22Rv1 (cell line): ENCODE data around the gene ANKRD63.
A peak's percentile ranks its signal among the peaks of the same experiment; 100 is the strongest.

Experiments used
- H3K27ac ChIP-seq: fragments of 450-650 bp; 2 replicates; pipeline ENCODE4 v1.5.1; 2017
- ZFX ChIP-seq: fragments of 450-650 bp; IDR thresholded peaks from 2 replicates; pipeline ENCODE4 v1.6.1; 2017; ENCODE audit warnings: antibody characterized with exemption, borderline replicate concordance
- TF ChIP-seq, protein P1 (sequence below): fragments of 450-650 bp; IDR thresholded peaks from 2 replicates; pipeline ENCODE4 v1.5.1; 2017; ENCODE audit warnings: mild to moderate bottlenecking

The ANKRD63 gene

DNA sequence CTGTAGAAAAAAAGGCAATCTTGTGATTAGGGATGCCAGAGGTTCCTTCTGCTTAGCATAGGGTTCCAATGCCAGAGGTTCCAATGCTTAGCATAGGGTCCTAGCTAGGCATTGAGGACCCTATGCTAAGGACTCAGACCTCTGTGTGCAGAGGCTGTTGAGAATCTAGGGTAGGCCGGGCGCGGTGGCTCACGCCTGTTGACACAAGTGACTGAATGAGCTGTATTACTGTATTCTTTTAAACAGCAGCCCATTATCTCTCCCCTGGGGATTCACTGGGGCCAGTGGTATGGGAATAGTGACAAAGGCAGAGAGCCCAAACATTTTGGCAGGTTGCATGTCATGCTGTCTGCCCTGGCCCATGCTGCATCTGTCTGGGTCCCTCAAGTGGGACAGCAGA lies 27.8 kb downstream of the ANKRD63 start:
- H3K27ac ChIP-seq: no peak overlapping the region
- TF ChIP-seq, protein P1, sequence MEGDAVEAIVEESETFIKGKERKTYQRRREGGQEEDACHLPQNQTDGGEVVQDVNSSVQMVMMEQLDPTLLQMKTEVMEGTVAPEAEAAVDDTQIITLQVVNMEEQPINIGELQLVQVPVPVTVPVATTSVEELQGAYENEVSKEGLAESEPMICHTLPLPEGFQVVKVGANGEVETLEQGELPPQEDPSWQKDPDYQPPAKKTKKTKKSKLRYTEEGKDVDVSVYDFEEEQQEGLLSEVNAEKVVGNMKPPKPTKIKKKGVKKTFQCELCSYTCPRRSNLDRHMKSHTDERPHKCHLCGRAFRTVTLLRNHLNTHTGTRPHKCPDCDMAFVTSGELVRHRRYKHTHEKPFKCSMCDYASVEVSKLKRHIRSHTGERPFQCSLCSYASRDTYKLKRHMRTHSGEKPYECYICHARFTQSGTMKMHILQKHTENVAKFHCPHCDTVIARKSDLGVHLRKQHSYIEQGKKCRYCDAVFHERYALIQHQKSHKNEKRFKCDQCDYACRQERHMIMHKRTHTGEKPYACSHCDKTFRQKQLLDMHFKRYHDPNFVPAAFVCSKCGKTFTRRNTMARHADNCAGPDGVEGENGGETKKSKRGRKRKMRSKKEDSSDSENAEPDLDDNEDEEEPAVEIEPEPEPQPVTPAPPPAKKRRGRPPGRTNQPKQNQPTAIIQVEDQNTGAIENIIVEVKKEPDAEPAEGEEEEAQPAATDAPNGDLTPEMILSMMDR: no peak
- no peak for TF ChIP-seq ZFX

GRCh38 chr15:40254452-40254851 lies 28.4 kb downstream of the ANKRD63 start:
- H3K27ac ChIP-seq: no peak overlapping the region
- TF ChIP-seq, protein P1: no peak
- TF ChIP-seq ZFX: no peak

- peak overlapping the region; percentile 79 for H3K27ac ChIP-seq
- TF ChIP-seq ZFX: no peak
- TF ChIP-seq, protein P1: no peak
Measured at GRCh38 chr15:40253167-40253790, 29.6 kb downstream of the ANKRD63 start.

DNA sequence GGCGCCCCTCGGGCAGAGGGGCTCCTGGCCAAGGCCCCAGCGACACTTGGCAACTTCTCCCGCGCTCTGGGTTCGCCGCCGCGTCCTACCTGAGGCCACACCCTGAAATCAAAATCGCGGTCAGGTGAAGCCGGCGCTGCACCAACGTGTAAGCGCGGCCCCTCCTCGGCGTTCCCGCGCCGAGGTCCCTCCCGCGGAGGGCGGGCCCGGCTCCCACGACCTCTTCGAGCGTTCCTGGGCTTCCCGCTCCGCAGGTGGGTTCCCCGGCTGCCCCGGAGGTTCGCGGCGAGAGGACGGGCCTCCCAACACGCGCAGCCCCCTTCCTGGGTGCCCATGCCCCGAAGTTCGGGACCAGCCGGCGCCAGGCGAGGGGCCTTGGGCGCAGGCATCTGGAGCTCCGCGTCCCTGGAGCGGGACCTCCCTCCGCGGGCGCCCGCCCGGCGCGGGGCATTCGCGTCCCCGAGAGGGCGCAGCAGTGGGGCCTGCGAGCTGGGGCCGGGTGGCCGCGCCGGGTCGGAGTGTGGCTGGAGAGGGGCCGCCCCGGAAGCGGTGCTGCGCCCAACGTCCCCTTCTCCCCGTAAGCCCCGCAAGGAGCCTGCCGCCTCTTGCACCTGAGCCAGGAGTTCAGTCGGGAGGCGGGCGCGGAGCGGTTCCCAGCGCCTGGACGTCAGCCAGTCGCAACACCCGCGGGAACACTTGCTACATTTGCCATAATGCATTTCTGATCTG lies 30.3 kb downstream of the ANKRD63 start:
- peak overlapping the region; percentile 79 for H3K27ac ChIP-seq
- TF ChIP-seq, protein P1: peak; percentile 25
- no peak for TF ChIP-seq ZFX

- TF ChIP-seq ZFX: no peak
- TF ChIP-seq, protein P1: no peak
- H3K27ac ChIP-seq: peak overlapping the region; percentile 79
Measured at GRCh38 chr15:40252141-40252437, 30.8 kb downstream of the ANKRD63 start.

DNA sequence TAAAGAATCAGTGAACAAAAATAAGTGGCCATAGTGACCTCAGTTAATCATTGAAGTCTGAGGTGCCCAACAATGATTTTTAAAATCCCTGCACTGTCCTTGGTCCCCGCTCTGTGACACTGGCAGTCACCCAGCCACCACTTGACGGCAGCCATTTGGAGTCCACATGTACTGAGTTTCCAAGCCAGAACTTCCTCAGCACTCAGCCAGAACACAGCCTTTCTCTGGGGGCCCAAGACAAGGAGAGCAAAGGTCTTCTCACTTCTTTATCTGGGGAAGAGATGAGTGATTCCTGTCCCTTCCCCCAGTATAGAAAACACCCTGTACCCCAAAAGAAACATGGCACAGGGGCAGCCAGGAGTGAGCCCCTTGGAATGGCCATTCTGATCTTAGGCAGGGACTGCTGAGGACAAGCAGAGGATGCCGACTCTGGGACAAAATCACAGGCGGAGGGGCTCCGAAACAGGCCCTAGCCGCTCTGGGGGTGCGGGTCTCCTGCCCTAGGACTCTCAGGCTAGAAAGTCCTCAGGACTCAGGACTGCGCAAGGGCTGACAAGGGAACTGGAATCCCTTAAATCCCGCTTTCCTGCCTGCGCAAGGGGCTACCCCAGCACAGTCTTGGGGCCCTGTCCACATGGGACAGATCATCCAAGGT lies 31.3 kb downstream of the ANKRD63 start:
- H3K27ac ChIP-seq: peak overlapping the region; percentile 79
- TF ChIP-seq, protein P1: no peak
- no peak for TF ChIP-seq ZFX
